IPS DF 6.9 (cell line): Measurements from ENCODE around the gene DNAH10.

ENCODE experiments used
- DNase-seq: peaks from one replicate; pipeline ENCODE4 v3.0.0-alpha.2; 2013; ENCODE audit warnings: low read depth, low spot score
- H3K27ac ChIP-seq: one replicate; pipeline ENCODE4 v1.5.1; 2013; ENCODE audit warnings: low read length, control low read depth
- H3K27me3 ChIP-seq: 2 replicates; pipeline ENCODE4 v1.6.1; 2013; ENCODE audit warnings: mild to moderate bottlenecking, low read length; ENCODE audit not compliant: control insufficient read depth, insufficient read depth
- H3K36me3 ChIP-seq: 2 replicates; pipeline ENCODE4 v1.6.1; 2013; ENCODE audit warnings: low read length; ENCODE audit not compliant: control insufficient read depth, insufficient read depth
- H3K4me1 ChIP-seq: 2 replicates; pipeline ENCODE4 v1.6.1; 2013; ENCODE audit warnings: low read length; ENCODE audit not compliant: control insufficient read depth, insufficient read depth
- H3K4me3 ChIP-seq: 2 replicates; pipeline ENCODE4 v1.5.1; 2013; ENCODE audit warnings: mild to moderate bottlenecking, low read length
- H3K9me3 ChIP-seq: 2 replicates; pipeline ENCODE4 v1.6.1; 2013; ENCODE audit warnings: low read length, inconsistent platforms; ENCODE audit not compliant: control insufficient read depth, insufficient read depth
- WGBS: extraction: QIAGEN DNeasy Blood & Tissue Kit; methylation state at CpG from one replicate; pipeline ENCODE4 v1.1.7; 2013; ENCODE audit warnings: mixed read lengths, missing lambda C conversion rate; ENCODE audit not compliant: insufficient read length, insufficient coverage; 5-methylcytosine and 5-hydroxymethylcytosine counted together

DNAH10 gene

GRCh38 chr12:123747309-123747708 lies 14.8 kb upstream of the DNAH10 start:
- WGBS = no CpG with 5 or more reads among the region's 5 CpGs
- Histone ChIP-seq H3K4me3 (no peak overlapping the region), H3K27ac (no peak overlapping the region), H3K27me3 (no peaks in the 10 kb centered on the region), H3K36me3 (peaks cover 38% of the 10 kb centered on the region), H3K9me3 (no peaks in the 10 kb centered on the region), H3K4me1 (no peaks in the 10 kb centered on the region)
- DNase-seq = no peak

- Histone ChIP-seq H3K9me3 (no peaks in the 10 kb centered on the region), H3K27me3 (no peaks in the 10 kb centered on the region), H3K4me1 (no peaks in the 10 kb centered on the region), H3K36me3 (peaks cover 35% of the 10 kb centered on the region), H3K27ac (no peak overlapping the region), H3K4me3 (no peak overlapping the region)
- no peak for DNase-seq
- no CpG with 5 or more reads among the region's 6 CpGs for WGBS
These were observed 13.9 kb upstream of the DNAH10 start for GRCh38 chr12:123748161-123748560.

GRCh38 chr12:123748661-123749060 lies 13.4 kb upstream of the DNAH10 start:
- Histone ChIP-seq H3K27me3 (no peaks in the 10 kb centered on the region), H3K27ac (no peak overlapping the region), H3K9me3 (no peaks in the 10 kb centered on the region), H3K36me3 (peaks cover 34% of the 10 kb centered on the region), H3K4me1 (no peaks in the 10 kb centered on the region), H3K4me3 (no peak overlapping the region)
- DNase-seq = no peak
- no CpG with 5 or more reads among the region's 4 CpGs for WGBS

- H3K9me3 ChIP-seq = no peaks in the 10 kb centered on the region
- H3K36me3 ChIP-seq = peaks cover 33% of the 10 kb centered on the region
- DNase-seq = no peak
- H3K4me3 ChIP-seq = no peak overlapping the region
- H3K27ac ChIP-seq = no peak overlapping the region
- WGBS = no CpG with 5 or more reads among the region's 10 CpGs
- H3K27me3 ChIP-seq = no peaks in the 10 kb centered on the region
- H3K4me1 ChIP-seq = no peaks in the 10 kb centered on the region
These were observed 12.7 kb upstream of the DNAH10 start for GRCh38 chr12:123749355-123749754.

GRCh38 chr12:123750159-123750656 lies 11.9 kb upstream of the DNAH10 start:
- no peak for DNase-seq
- H3K4me3 ChIP-seq = no peak overlapping the region
- no peak overlapping the region for H3K27ac ChIP-seq
- no peaks in the 10 kb centered on the region for H3K4me1 ChIP-seq
- no peaks in the 10 kb centered on the region for H3K27me3 ChIP-seq
- peaks cover 33% of the 10 kb centered on the region for H3K36me3 ChIP-seq
- WGBS = no CpG with 5 or more reads among the region's 8 CpGs
- no peaks in the 10 kb centered on the region for H3K9me3 ChIP-seq

GRCh38 chr12:123752046-123752445 lies 10.1 kb upstream of the DNAH10 start:
- no CpG with 5 or more reads among the region's 3 CpGs for WGBS
- Histone ChIP-seq H3K4me3 (no peak overlapping the region), H3K27me3 (no peaks in the 10 kb centered on the region), H3K27ac (no peak overlapping the region), H3K9me3 (no peaks in the 10 kb centered on the region), H3K4me1 (no peaks in the 10 kb centered on the region), H3K36me3 (peaks cover 33% of the 10 kb centered on the region)
- DNase-seq = no peak

- no peak for DNase-seq
- no peak overlapping the region for H3K27ac ChIP-seq
- WGBS = no CpG with 5 or more reads among the region's 12 CpGs
- no peaks in the 10 kb centered on the region for H3K9me3 ChIP-seq
- H3K4me3 ChIP-seq = no peak overlapping the region
- H3K27me3 ChIP-seq = no peaks in the 10 kb centered on the region
- peaks cover 23% of the 10 kb centered on the region for H3K36me3 ChIP-seq
- H3K4me1 ChIP-seq = no peaks in the 10 kb centered on the region
These were observed 7.9 kb upstream of the DNAH10 start for GRCh38 chr12:123754041-123754772.

- Histone ChIP-seq H3K36me3 (peaks cover 11% of the 10 kb centered on the region), H3K27ac (no peak overlapping the region)
- no CpG with 5 or more reads among the region's 6 CpGs for WGBS
These were observed 4.5 kb upstream of the DNAH10 start for GRCh38 chr12:123757561-123757960.

GRCh38 chr12:123760267-123760938 lies 1.7 kb upstream of the DNAH10 start:
- Histone ChIP-seq H3K4me1 (no peaks in the 10 kb centered on the region), H3K27ac (no peak overlapping the region), H3K4me3 (no peak overlapping the region), H3K9me3 (no peaks in the 10 kb centered on the region), H3K36me3 (peaks cover 2% of the 10 kb centered on the region; the same call in 1 of the 2 replicates), H3K27me3 (no peaks in the 10 kb centered on the region)
- WGBS = no CpG with 5 or more reads among the region's 11 CpGs
- DNase-seq = no peak

More at GRCh38 chr12:123757561-123757960, 4.5 kb upstream of the DNAH10 start:
- H3K27me3 ChIP-seq = no peaks in the 10 kb centered on the region
- no peaks in the 10 kb centered on the region for H3K9me3 ChIP-seq
- H3K4me1 ChIP-seq = no peaks in the 10 kb centered on the region
- no peak for DNase-seq
- H3K4me3 ChIP-seq = no peak overlapping the region

GRCh38 chr12:123762715-123763052 lies 583 bp downstream of the DNAH10 start:
- no CpG with 5 or more reads among the region's 15 CpGs for WGBS
- Histone ChIP-seq H3K27ac (no peak overlapping the region), H3K4me1 (no peaks in the 10 kb centered on the region), H3K4me3 (peak overlapping the region; percentile 38; the same call in 1 of the 2 replicates), H3K27me3 (no peaks in the 10 kb centered on the region), H3K9me3 (no peaks in the 10 kb centered on the region), H3K36me3 (no peaks in the 10 kb centered on the region; the same call in 1 of the 2 replicates)
- no peak for DNase-seq
